Stromal cell of bone marrow (primary cell): ENCODE results near the gene IDH1.
"Not testable (repeated sequence)": the region's sequence is repeated elsewhere in the genome, so short reads cannot be mapped to it uniquely, and the experiment has no call there.

ENCODE experiments used
- DNase-seq: peaks from one replicate; pipeline ENCODE4 v3.0.0-alpha.2; 2012; ENCODE audit warnings: low read depth

IDH1 gene

GRCh38 chr2:208221873-208222272, 33.0 kb downstream of the IDH1 start:
- not testable (repeated sequence) for DNase-seq

GRCh38 chr2:208210688-208211451, 44.0 kb downstream of the IDH1 start:
- DNase-seq = no peak

DNA sequence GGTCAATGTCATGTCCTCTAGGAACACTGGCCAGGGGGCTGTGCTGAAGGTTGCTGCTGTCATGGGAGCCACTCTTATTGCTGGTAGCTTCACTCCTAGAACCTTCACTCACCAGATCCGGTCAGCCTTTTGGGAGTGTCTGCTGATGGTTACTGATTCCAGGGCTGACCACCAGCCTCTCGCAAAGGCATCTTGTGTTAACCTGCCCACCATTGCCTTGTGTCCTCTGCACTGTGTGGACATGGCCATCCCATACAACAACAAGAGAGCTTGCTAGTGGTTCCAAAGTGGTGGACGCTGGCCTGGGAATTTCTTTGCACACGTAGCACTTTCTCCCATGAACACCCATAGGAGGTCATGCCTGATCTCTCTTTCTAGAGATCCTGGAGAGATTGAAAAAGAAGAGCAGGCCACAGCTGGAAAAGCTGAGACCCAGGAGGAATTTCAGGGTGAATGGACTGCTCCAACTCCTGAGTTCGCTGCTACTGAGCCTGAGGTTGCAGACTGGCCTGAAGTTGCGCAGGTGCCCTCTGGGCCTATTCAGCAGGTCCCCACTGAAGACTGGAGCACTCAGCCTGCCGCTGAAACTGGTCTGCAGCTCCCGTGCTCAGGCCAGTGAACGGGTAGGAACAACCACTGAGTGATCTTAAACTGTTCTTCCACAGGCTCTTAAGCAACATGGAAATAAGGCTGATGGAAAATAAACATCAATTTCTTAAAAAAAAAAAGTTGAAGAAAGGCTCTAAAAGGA, 46.4 kb downstream of the IDH1 start:
- DNase-seq = no peak

- DNase-seq = no peak
Observed at GRCh38 chr2:208207769-208208168, 47.1 kb downstream of the IDH1 start.

GRCh38 chr2:208204166-208204565, 50.7 kb downstream of the IDH1 start:
- no peak for DNase-seq

DNA sequence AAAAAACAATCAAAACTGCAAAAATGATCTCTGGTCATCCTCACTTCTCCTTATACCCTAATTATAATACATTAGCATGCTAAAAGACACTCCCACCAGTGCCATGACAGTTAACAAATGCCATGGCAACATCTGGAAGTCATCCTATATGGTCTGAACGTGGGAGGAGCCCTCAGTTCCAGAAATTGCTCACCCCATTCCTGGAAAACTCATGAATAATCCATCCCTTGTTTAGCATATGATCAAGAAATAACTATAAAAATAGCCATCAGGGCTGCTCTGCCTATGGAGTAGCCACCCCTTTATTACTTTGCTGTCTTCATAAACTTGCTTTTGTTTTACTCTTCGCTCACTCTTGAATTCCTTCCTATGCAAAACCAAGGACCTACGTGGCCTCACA, 59.3 kb downstream of the IDH1 start:
- DNase-seq = peak; percentile 27

GRCh38 chr2:208192611-208193236, 62.1 kb downstream of the IDH1 start:
- DNase-seq = no peak

DNA sequence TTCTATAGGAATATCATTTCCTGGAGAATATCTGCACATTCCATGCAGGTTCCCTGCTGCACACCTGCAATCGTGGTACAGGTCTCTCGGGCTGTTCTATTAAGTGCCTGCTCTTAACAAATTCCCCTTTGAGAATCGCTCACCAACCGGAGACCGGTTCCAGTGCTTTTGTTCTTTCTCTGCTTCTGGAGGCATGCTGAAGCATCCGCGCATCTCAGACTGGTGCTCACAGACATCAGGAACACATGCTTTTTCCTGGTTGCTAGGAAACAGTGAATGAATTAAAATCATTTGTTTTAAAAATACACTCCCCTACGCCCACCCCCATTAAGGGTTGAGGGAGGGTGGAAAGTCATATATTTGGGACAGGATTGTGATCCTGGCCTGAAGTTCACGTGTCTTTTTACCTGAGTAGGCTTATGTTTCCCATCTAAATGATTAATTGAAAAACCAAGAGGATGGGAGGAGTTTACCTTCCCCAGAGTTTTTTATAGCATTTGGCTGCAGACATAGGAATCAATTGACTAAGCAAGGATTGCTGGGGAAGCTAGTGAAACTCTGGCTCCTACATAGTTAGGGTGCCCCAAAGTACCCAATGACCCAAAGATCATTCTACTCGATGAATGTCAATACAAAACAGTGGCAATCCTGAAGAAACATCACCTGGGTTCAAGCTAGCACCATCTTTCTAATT, 64.9 kb downstream of the IDH1 start, which contains the start of gene C2orf80:
C2orf80 (minus strand) TSS at position 221 of the 694 bp plus-strand sequence. CDS start 3,044 bp downstream, outside the sequence.
- no peak for DNase-seq

GRCh38 chr2:208189069-208189809, 65.6 kb downstream of the IDH1 start:
- DNase-seq = no peak

DNA sequence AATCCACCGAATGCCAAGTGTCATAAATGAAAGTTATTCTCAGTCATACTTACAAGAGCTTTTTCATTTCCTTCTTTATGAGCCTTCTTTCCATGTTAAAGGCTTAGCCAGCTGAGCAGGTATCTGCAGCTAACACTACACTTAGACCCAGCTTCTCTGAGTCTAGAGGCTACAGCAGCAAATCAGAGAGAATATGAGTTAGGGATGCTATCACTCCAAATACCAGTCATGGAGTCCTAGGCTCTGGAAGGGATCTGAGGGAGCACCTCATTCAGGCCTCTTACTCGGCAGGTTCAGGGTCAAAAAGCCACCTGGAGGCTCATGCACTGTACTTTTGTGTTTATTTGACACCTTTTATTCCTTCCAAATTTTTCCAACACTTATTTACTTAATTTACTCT, 68.0 kb downstream of the IDH1 start:
- no peak for DNase-seq

DNA sequence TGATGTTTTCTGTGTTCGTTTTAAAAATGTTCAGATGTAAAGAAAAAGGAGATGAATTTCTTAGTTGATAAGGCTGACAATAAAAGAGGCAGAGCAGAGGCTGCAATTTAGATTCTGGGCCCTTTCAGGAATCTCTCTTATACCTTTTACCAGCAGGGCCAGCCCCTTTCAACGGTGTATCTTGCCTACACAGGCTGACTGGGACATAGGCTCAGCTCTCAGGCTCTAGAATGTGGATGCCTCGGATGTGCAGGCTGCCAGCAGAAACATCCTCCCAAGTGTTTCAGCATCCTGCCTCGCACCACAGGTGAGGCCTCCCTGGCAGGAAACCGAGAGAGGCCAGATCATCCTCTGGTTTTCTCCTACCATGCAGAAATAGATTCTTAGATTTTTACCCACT, 68.4 kb downstream of the IDH1 start:
- DNase-seq = no peak
